Activated naive CD4-positive, alpha-beta T cell treated with anti-CD3 and anti-CD28 coated beads, Interleukin-2, amount 10 ng/mL, durations not matched to agents 7 days and 5 days (primary cell): Measurements from ENCODE around the gene EDN1.
"Not testable (repeated sequence)": the region's sequence is repeated elsewhere in the genome, so short reads cannot be mapped to it uniquely, and the experiment has no call there.

Experiments used
- CTCF ChIA-PET: fragments of 350-600 bp; sonication (Branson Sonifier 250); formaldehyde crosslinking; loops from one replicate; lab custom pipeline; 2021; ENCODE audit warnings: antibody characterized with exemption; lab: Charles Lee
- DNase-seq: peaks from one replicate; pipeline ENCODE4 v3.0.0-alpha.2; 2020
- H3K27ac Mint-ChIP-seq: one replicate; pipeline ENCODE4 v1.8.0; 2021; ENCODE audit warnings: mild to moderate bottlenecking, moderate library complexity, mixed read lengths
- H3K27me3 Mint-ChIP-seq: one replicate; pipeline ENCODE4 v1.8.0; 2021; ENCODE audit warnings: mild to moderate bottlenecking, mixed read lengths
- H3K36me3 Mint-ChIP-seq: one replicate; pipeline ENCODE4 v1.8.0; 2021; ENCODE audit warnings: mixed read lengths
- H3K4me1 Mint-ChIP-seq: one replicate; pipeline ENCODE4 v1.8.0; 2021; ENCODE audit warnings: mixed read lengths
- H3K4me3 Mint-ChIP-seq: one replicate; pipeline ENCODE4 v1.8.0; 2021; ENCODE audit warnings: mild to moderate bottlenecking, moderate library complexity, mixed read lengths
- H3K9me3 Mint-ChIP-seq: one replicate; pipeline ENCODE4 v1.8.0; 2021; ENCODE audit warnings: mixed read lengths

EDN1 gene

DNA sequence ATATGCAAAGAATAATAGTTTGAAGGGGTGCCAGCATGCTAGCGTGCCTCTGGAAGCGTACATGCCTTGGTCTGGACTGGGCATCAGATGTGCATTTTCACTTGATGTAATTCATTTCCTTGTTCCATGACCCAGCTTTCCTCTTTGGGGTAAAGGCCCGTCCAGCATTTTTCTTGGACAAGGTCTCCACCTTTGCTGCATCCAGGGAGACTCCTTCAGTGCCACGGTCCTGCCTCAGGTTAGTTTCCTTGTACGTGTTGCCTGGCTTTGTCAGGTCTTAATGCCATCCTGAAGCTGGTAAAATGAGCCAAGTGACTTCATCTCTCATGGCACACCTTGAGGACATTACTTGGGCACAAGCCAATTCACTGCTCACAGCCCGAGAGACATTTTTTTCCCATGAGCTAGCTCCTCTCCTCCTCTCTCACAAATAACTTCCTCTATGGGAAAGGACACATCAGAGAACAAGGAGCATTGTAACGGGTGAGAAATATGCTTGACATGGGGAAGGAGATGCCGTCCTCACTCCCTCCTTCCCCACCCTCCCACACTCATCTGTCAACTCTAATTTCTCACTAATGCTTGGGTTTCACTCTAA lies 23.9 kb downstream of the EDN1 start:
- DNase-seq, result no peak
- no peak overlapping the region for H3K27ac Mint-ChIP-seq
- no peak overlapping the region for H3K4me3 Mint-ChIP-seq

GRCh38 chr6:12314751-12315150 lies 24.6 kb downstream of the EDN1 start:
- Mint-ChIP-seq H3K27me3 (peaks cover 4% of the 10 kb centered on the region), H3K4me3 (no peak overlapping the region), H3K4me1 (no peaks in the 10 kb centered on the region), H3K36me3 (no peaks in the 10 kb centered on the region), H3K9me3 (peaks cover 2% of the 10 kb centered on the region), H3K27ac (no peak overlapping the region)
- CTCF ChIA-PET, result no interaction called here
- DNase-seq, result no peak

More for the DNA sequence above, 23.9 kb downstream of the EDN1 start:
- Mint-ChIP-seq H3K4me1 (no peaks in the 10 kb centered on the region), H3K36me3 (no peaks in the 10 kb centered on the region), H3K9me3 (peaks cover 2% of the 10 kb centered on the region), H3K27me3 (peaks cover 4% of the 10 kb centered on the region)
- CTCF ChIA-PET, result no interaction called here

DNA sequence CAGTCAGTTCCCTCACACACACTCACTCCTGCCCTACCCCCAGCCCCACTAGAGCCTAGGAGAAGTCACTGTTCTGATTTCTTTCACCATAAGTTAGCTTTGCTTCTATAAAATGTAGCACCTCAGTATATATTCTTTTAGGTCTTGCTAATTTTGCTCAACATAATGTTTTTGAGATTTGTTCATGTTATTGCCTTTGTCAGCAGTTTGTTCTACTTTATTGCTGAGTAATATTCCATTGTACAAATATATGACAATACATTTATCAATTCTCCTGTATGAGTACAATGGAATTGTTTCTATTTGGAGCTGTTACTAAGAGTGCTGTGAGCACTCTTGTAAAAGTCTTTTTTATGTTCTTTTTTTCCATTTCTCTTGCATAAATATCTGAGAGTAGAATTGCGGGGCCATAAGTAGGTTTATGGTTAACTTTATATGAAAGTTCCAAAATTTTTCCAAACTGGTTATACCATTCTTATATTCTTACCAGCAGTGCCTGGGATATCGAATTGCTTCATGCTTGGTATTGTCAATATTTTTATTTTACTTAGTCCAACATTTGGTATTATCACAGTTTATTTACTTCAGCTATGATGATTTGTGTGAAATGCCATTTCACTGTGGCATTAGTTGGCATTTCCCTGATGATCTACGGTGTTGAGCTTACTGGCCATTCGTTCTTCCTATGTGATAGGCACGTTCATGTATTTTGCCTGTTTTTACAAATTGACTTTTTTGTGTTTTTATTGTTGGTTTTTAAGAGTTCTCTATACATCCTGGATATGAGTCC lies 25.3 kb downstream of the EDN1 start:
- Mint-ChIP-seq H3K27ac (no peak overlapping the region), H3K4me3 (no peak overlapping the region), H3K36me3 (no peaks in the 10 kb centered on the region), H3K4me1 (no peaks in the 10 kb centered on the region), H3K9me3 (peaks cover 2% of the 10 kb centered on the region), H3K27me3 (peaks cover 4% of the 10 kb centered on the region)
- DNase-seq, result no peak
- CTCF ChIA-PET, result no interaction called here

GRCh38 chr6:12318749-12319148 lies 28.6 kb downstream of the EDN1 start:
- no peaks in the 10 kb centered on the region for H3K4me1 Mint-ChIP-seq
- no peak overlapping the region for H3K27ac Mint-ChIP-seq
- peaks cover 2% of the 10 kb centered on the region for H3K9me3 Mint-ChIP-seq
- CTCF ChIA-PET, result no interaction called here
- no peak overlapping the region for H3K4me3 Mint-ChIP-seq
- H3K36me3 Mint-ChIP-seq, result no peaks in the 10 kb centered on the region
- DNase-seq, result no peak
- peaks cover 4% of the 10 kb centered on the region for H3K27me3 Mint-ChIP-seq

DNA sequence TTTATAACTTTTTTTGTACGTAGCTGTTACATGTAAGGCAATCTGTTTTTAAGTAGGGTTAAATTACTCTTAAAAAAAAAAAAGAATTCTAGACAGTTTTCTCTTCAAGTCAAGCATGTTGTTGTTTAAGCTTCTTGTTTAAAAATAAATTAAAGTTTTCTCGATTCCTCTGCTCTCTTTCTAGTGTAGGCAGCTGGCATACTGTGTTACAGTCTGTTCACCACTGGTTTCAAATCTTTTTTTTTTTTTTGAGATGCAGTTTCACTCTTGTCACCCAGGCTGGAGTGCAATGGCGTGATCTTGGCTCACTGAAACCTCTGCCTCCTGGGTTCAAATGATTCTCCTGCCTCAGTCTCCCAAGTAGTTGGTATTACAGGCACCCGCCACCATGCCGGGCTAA lies 29.9 kb downstream of the EDN1 start:
- H3K9me3 Mint-ChIP-seq, H3K4me1 Mint-ChIP-seq, H3K36me3 Mint-ChIP-seq, DNase-seq, H3K27ac Mint-ChIP-seq, H3K4me3 Mint-ChIP-seq, H3K27me3 Mint-ChIP-seq, CTCF ChIA-PET: not testable (repeated sequence)

DNA sequence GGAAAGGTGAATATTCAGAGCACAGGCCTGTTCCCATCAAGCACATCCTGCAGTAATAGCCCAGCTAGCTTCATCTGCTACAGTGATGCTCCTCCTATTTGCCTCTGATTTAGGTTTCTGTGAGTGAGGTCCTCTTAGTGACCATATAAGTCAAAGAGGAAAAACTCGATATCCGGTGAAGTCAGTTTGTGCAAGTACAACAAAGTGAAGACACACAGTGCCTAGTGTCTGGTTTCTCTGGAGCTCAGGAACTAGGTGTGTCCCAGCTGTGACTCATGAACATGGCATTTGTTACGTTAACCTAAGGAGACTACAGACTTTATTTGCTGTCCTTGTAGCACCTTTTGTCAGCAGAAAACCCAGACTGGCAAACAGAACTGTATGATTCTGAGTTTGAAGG lies 33.9 kb downstream of the EDN1 start:
- Mint-ChIP-seq H3K4me1 (no peaks in the 10 kb centered on the region), H3K27ac (no peak overlapping the region), H3K4me3 (no peak overlapping the region), H3K27me3 (no peaks in the 10 kb centered on the region), H3K36me3 (no peaks in the 10 kb centered on the region), H3K9me3 (no peaks in the 10 kb centered on the region)
- DNase-seq, result no peak
- CTCF ChIA-PET, result no interaction called here

DNA sequence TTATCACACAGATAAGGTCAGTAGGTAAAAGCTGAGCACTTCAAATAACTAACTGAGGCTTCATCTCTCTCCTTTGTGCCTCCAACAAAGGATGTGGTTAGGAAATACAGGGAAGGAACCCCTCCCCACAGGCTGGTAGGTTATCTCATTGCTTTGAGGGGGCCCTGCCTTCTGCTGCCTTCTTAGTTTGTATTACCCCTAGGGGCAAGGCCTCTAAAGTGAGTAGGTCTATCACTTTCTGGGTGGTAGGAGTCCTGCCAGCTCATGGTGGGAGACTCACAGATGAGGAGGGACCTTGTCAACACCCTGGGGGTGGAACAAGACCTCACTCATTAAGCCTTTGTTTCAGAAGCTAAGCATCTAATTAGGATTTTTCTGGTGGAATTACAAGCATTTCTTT lies 34.6 kb downstream of the EDN1 start:
- Mint-ChIP-seq H3K27me3 (no peaks in the 10 kb centered on the region), H3K4me1 (no peaks in the 10 kb centered on the region), H3K27ac (no peak overlapping the region), H3K36me3 (no peaks in the 10 kb centered on the region), H3K4me3 (no peak overlapping the region), H3K9me3 (no peaks in the 10 kb centered on the region)
- DNase-seq, result no peak
- CTCF ChIA-PET, result interaction anchor here (0.7 kb wide), 2 partner anchors 15 to 148 kb away, joined by 3 read pairs; no protein-coding TSS in a partner anchor

GRCh38 chr6:12325872-12326271 lies 35.7 kb downstream of the EDN1 start:
- H3K4me1 Mint-ChIP-seq, result no peaks in the 10 kb centered on the region
- H3K9me3 Mint-ChIP-seq, result no peaks in the 10 kb centered on the region

DNA sequence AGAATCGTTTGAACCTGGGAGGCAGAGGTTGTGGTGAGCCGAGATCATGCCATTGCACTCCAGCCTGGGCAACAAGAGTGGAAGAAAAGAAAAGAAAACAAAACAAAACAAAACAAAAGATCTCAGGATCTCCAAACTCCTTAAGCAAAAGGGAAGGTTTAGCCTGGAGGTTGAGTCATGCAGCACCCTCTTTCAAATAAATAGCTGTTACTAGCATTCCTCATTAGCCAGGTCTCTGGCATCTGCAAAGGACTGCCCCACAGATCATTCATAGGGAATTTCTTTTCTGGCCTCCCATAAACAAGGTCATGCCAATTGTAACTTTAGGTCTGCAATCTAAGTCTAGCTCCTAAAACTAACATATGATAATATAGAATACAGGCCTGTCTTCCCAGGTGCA lies 37.2 kb downstream of the EDN1 start:
- DNase-seq, result no peak
- H3K27ac Mint-ChIP-seq, result no peak overlapping the region
- CTCF ChIA-PET, result no interaction called here
- H3K4me1 Mint-ChIP-seq, result peaks cover under 1% of the 10 kb centered on the region
- no peaks in the 10 kb centered on the region for H3K27me3 Mint-ChIP-seq
- no peaks in the 10 kb centered on the region for H3K36me3 Mint-ChIP-seq
- no peaks in the 10 kb centered on the region for H3K9me3 Mint-ChIP-seq
- no peak overlapping the region for H3K4me3 Mint-ChIP-seq

More at GRCh38 chr6:12325872-12326271, 35.7 kb downstream of the EDN1 start:
- Mint-ChIP-seq H3K36me3 (no peaks in the 10 kb centered on the region), H3K27ac (no peak overlapping the region), H3K4me3 (no peak overlapping the region), H3K27me3 (no peaks in the 10 kb centered on the region)
- no peak for DNase-seq
- CTCF ChIA-PET, result interaction anchor here (1.1 kb wide), 1 partner anchor 279 kb away, joined by 4 read pairs; no protein-coding TSS in a partner anchor

GRCh38 chr6:12327988-12328387 lies 37.8 kb downstream of the EDN1 start:
- no peaks in the 10 kb centered on the region for H3K36me3 Mint-ChIP-seq
- no peak overlapping the region for H3K4me3 Mint-ChIP-seq
- DNase-seq, result no peak
- H3K27ac Mint-ChIP-seq, result no peak overlapping the region
- peaks cover 2% of the 10 kb centered on the region for H3K4me1 Mint-ChIP-seq
- H3K9me3 Mint-ChIP-seq, result no peaks in the 10 kb centered on the region
- no peaks in the 10 kb centered on the region for H3K27me3 Mint-ChIP-seq
- CTCF ChIA-PET, result no interaction called here

- Mint-ChIP-seq H3K4me1 (peaks cover 2% of the 10 kb centered on the region), H3K9me3 (no peaks in the 10 kb centered on the region), H3K36me3 (no peaks in the 10 kb centered on the region), H3K27me3 (no peaks in the 10 kb centered on the region), H3K27ac (no peak overlapping the region), H3K4me3 (no peak overlapping the region)
- CTCF ChIA-PET, result no interaction called here
- no peak for DNase-seq
Measured at GRCh38 chr6:12328701-12329100, 38.5 kb downstream of the EDN1 start.

- Mint-ChIP-seq H3K36me3 (no peaks in the 10 kb centered on the region), H3K4me3 (no peak overlapping the region), H3K4me1 (peaks cover 2% of the 10 kb centered on the region), H3K9me3 (no peaks in the 10 kb centered on the region), H3K27me3 (no peaks in the 10 kb centered on the region), H3K27ac (no peak overlapping the region)
- no peak for DNase-seq
- CTCF ChIA-PET, result no interaction called here
Measured at GRCh38 chr6:12331474-12331873, 41.3 kb downstream of the EDN1 start.

DNA sequence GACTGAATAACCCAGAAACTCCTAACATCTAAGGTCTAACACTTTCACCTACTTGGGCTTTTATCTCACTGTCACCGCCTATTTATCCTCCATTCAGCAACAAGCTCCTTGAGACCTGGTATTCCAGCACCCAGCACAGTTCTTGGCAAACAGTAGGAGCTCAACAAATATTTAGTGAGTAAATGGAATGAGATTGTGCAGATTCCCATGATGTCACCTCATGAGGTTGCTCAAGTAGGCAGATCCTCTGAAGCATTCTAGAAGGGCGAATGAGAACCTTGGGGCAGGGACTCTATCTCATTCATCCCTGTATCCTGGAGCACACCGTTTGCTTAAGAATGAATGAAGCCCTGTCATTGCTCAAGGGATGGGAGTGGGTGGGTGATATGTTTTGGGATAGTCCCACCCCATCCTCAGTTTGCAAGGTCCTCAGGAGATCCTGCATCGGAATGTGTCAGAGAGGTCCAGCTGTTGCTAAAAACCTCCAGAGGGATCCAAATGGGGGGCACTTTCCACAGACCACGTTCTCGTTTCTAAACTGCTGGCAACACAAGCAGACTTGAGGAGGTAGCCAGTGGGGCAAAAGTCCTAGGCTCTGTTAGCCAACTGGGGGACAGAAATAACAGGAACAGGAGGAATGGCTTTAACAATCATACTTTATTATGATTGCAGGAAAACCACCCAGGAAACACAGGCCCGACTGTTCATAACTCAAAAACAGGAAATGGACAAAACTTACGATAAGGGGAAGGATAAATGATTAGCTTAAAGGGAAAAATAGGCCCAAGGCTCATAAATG lies 42.0 kb downstream of the EDN1 start:
- CTCF ChIA-PET, result no interaction called here
- no peak for DNase-seq
- Mint-ChIP-seq H3K9me3 (no peaks in the 10 kb centered on the region), H3K27me3 (no peaks in the 10 kb centered on the region), H3K36me3 (no peaks in the 10 kb centered on the region), H3K4me3 (no peak overlapping the region), H3K27ac (no peak overlapping the region), H3K4me1 (peaks cover 2% of the 10 kb centered on the region)

DNA sequence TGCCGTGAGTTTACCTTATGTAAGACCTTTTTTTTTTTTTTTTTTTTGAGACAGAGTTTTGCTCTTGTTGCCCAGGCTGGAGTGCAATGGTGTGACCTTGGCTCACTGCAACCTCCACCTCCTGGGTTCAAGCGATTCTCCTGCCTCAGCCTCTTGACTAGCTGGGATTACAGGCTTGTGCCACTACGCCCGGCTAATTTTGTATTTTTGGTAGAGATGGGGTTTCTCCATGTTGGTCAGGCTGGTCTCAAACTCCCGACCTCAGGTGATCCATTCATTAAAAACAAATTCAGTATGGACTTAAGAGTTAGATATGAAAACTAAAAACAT lies 42.6 kb downstream of the EDN1 start:
- H3K27ac Mint-ChIP-seq, H3K4me1 Mint-ChIP-seq, CTCF ChIA-PET, H3K27me3 Mint-ChIP-seq, H3K36me3 Mint-ChIP-seq, DNase-seq, H3K9me3 Mint-ChIP-seq, H3K4me3 Mint-ChIP-seq: not testable (repeated sequence)

- H3K9me3 Mint-ChIP-seq, result no peaks in the 10 kb centered on the region
- no peak for DNase-seq
- H3K36me3 Mint-ChIP-seq, result no peaks in the 10 kb centered on the region
- H3K27me3 Mint-ChIP-seq, result no peaks in the 10 kb centered on the region
- H3K4me3 Mint-ChIP-seq, result no peak overlapping the region
- no peak overlapping the region for H3K27ac Mint-ChIP-seq
- peaks cover 2% of the 10 kb centered on the region for H3K4me1 Mint-ChIP-seq
- CTCF ChIA-PET, result no interaction called here
Measured at GRCh38 chr6:12333128-12333527, 43.0 kb downstream of the EDN1 start.
